ENCODE measurements around the gene ARMC6. TPM values are rescaled to one million over a fixed set of nuclear protein-coding genes. Genes with fewer than 3 reads are reported as not detected.
A peak's percentile ranks its signal among the peaks of the same experiment; 100 is the strongest.

The ARMC6 gene
- total RNA-seq, 1 donor from 2014 or later: 34.7 TPM

DNA sequence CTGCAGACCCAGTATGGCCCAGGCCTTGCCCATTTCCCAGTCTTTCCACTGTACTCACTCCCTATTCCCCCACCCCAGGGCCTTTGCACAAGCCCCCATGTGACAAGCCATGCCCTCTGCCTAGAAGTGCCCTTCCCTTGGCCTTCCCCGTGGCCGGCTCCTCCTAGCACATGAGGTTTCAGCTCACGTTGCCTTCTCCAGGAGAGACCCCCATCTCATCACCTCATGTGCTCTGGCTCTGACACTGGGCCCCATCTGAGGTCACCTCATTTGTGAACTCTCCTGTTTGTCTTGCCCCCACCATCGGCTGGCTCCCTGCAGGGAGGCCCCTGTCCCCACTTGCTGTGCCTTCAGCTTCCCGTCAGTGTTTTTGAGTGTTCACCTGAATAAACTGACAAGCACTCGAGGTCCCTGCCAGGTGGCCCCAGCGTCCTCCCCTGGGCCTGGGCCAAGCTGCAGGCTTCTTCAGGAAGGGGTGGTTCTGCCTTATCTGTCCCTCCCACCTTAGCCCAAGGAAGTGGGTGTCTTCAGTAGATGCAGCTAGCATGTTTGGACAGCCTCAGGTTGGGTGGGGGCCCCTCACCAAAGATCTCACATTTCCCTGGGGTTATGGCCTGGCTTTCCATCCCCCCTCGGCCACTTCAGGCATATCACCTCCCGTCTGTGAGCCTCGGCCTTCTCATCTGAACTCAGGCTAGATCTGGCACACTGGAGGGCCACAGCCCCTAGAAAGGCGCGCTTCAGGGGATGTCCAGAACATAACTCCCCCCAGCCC is 26.6 kb downstream of the ARMC6 start:
- intact Hi-C loops (cut with DNase I): loop anchor here (5.0 kb wide), 1 partner anchor 132 kb away; the partner anchor contains the start of genes BORCS8 and RFXANK
- H3K4me3 ChIP-seq: no peak overlapping the region
- H3K27ac ChIP-seq: no peak overlapping the region
- H3K27me3 ChIP-seq: no peaks in the 10 kb centered on the region
- TF ChIP-seq, protein P1, sequence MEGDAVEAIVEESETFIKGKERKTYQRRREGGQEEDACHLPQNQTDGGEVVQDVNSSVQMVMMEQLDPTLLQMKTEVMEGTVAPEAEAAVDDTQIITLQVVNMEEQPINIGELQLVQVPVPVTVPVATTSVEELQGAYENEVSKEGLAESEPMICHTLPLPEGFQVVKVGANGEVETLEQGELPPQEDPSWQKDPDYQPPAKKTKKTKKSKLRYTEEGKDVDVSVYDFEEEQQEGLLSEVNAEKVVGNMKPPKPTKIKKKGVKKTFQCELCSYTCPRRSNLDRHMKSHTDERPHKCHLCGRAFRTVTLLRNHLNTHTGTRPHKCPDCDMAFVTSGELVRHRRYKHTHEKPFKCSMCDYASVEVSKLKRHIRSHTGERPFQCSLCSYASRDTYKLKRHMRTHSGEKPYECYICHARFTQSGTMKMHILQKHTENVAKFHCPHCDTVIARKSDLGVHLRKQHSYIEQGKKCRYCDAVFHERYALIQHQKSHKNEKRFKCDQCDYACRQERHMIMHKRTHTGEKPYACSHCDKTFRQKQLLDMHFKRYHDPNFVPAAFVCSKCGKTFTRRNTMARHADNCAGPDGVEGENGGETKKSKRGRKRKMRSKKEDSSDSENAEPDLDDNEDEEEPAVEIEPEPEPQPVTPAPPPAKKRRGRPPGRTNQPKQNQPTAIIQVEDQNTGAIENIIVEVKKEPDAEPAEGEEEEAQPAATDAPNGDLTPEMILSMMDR (IDR thresholded peaks at IDR 0.05): no peak
- DNase-seq (ENCODE audit: low spot score in 2 of 2): no peak
- H3K4me1 ChIP-seq: peaks cover 0 to 12% of the 10 kb centered on the region in 2 donors
- no peaks in the 10 kb centered on the region for H3K9me3 ChIP-seq
- H3K36me3 ChIP-seq: peaks cover 4 to 24% of the 10 kb centered on the region in 2 donors

DNA sequence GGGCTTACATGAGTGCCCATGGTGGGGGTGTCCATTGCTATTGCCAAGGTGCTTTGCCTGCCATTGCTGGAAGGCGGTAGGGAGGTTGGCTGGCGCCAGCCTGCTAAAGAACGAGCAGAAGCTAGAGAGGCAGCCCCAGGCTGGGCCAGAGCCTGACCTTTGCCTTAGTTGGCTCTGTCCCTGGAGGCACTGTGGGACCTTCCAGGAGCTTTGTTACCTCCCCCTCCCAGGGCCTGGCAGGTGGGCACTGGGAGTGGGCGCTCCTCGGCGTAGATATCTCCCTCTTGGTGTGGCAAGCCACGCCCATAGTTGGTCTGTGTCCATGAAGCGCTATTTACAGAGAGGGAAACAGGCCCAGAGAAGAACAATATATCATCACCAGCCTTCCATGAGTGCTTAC is 28.1 kb downstream of the ARMC6 start:
- H3K4me1 ChIP-seq: peaks cover 0 to 21% of the 10 kb centered on the region in 2 donors
- no peak overlapping the region for H3K4me3 ChIP-seq
- H3K27ac ChIP-seq: no peak overlapping the region
- TF ChIP-seq, protein P1 (IDR thresholded peaks at IDR 0.05): no peak
- H3K27me3 ChIP-seq: no peaks in the 10 kb centered on the region
- H3K36me3 ChIP-seq: peaks cover 0 to 16% of the 10 kb centered on the region in 2 donors
- no peak for DNase-seq (ENCODE audit: low spot score in 2 of 2)
- H3K9me3 ChIP-seq: no peaks in the 10 kb centered on the region
- intact Hi-C loops (cut with DNase I): loop anchor here (5.0 kb wide), 1 partner anchor 131 kb away; the partner anchor contains the start of genes BORCS8 and RFXANK

DNA sequence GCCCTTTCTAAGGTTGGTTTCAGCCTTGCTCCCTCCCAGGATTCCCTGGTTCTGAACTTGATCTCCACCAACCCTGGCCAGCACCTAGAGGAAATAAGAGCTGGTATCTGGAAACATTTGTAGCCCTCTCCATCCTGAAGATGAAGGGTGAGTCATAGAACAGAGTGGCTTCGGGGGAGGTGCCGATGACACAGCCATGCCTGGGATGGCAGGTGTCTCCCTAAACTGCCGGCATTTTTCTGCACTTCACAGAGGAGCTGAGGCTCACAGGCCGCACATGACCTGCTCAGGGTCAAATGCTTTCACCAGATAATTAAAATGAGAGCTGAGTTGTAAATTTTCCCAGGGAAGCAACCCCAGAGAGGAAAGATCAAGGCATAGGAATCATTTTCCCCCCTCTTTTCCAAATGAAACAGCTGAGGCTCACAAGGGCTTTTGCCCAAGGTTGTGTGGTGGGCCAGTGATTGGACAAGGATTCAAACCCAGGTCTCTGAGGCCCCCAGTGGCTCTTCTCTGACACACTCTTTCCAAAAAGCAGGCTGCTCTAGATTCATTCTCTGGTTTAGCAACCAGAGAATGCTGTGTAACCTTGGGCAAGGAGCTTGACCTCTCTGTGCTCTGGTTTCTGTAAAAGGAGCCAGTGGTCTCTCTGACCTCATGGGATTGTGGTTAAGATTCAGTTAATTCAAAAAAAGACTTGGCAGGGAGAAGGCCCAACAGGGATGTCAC is 29.2 kb downstream of the ARMC6 start:
- no peaks in the 10 kb centered on the region for H3K9me3 ChIP-seq
- no peak for DNase-seq (ENCODE audit: low spot score in 2 of 2)
- H3K36me3 ChIP-seq: peaks cover 0 to 6% of the 10 kb centered on the region in 2 donors
- peak overlapping the region; percentile 47 to 61 for H3K4me3 ChIP-seq
- no peaks in the 10 kb centered on the region for H3K27me3 ChIP-seq
- peaks cover 0 to 21% of the 10 kb centered on the region in 2 donors for H3K4me1 ChIP-seq
- H3K27ac ChIP-seq: peak overlapping the region; percentile 57 to 63
- TF ChIP-seq, protein P1 (IDR thresholded peaks at IDR 0.05): no peak
- intact Hi-C loops (cut with DNase I): loop anchor here (1.0 to 5.0 kb wide), 3 partner anchors 22 to 130 kb away; partner anchors contain the start of genes ARMC6, BORCS8, RFXANK and SUGP2

DNA sequence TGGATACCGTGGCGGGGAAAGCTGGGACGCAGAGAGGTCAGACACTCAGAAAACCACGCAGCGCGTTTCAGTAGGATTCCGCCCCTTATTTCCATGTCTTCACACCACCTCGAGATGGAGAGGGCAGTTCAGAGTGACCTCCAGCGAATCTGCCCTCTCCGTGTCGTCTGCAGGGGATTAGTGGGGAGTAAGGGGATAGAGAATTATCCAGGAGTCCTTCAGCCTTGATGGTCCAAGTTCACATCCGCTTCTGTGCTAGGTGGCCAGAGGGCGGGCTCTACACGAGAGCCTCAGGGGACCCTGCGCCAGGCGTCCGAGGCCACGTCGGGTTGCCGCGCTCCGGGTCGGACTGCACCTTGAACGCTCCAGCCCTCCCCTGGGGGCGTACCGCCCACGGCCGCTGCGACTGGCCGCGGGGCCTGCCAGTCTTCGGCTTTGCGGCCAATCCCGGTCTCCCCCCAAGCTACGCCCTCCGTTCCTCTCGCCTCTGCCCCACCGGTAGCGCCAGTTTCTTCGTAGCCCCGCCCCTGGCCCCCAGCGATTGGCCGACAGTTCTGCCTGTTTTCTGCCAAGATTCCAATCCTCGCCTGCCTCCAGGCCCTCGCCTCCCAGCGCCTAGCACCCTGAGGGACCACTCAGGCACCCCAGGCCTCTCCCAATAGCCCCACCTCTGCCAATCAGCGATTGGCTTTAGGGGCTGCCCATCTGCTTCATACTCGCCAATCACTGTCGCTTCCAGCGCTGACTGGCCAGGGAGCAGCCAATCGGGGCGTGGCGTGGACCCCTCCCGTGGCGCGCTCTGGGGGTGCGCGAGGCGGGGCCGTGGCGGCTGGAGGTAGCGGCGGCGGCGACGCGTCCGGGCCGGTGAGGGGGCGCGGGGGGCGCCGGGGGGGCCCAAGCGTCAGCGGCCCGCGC is 30.0 kb downstream of the ARMC6 start, which contains the start of gene SLC25A42:
Gene SLC25A42 (plus strand): TSS at position 812 of the 915 bp plus-strand sequence. CDS start 32,131 bp downstream, outside the sequence.
- Histone ChIP-seq H3K4me3 (peak within 1 kb of the TSS; percentile 81 to 95), H3K4me1 (peaks cover 0 to 21% of the 10 kb centered on the region in 2 donors), H3K27me3 (no peaks in the 10 kb centered on the region), H3K36me3 (no peaks in the 10 kb centered on the region), H3K9me3 (no peaks in the 10 kb centered on the region), H3K27ac (peak within 1 kb of the TSS; percentile 62 to 78)
- peak; percentile 99 to 100 for DNase-seq (ENCODE audit: low spot score in 2 of 2)
- intact Hi-C loops (cut with DNase I): loop anchor here (1.0 to 5.0 kb wide), 4 partner anchors 23 to 129 kb away; partner anchors contain the start of genes ARMC6, BORCS8, RFXANK and SUGP2
- TF ChIP-seq, protein P1 (IDR thresholded peaks at IDR 0.05): no peak

Measured in ascending aorta (tissue), 2 donors.